B cell (primary cell): ENCODE results near the gene LRSAM1.

ENCODE experiments used
- CTCF ChIP-seq: fragments of 200-600 bp; IDR thresholded peaks from one replicate; pipeline ENCODE4 v1.8.0; 2022; ENCODE audit warnings: antibody characterized with exemption, mild to moderate bottlenecking
- EZH2 ChIP-seq: IDR thresholded peaks from 2 replicates; pipeline ENCODE4 v1.6.1; 2012; ENCODE audit warnings: borderline replicate concordance, low read depth, mild to moderate bottlenecking, moderate library complexity, low read length; ENCODE audit not compliant: insufficient read depth, poor library complexity, severe bottlenecking

GRCh38 chr9:127411122-127411521 is 40.2 kb upstream of the LRSAM1 start:
- no peak for TF ChIP-seq CTCF
- no peak for TF ChIP-seq EZH2
